ENCODE results near the gene MLXIP. TPM values are rescaled to one million over a fixed set of nuclear protein-coding genes. Genes with fewer than 3 reads are reported as not detected.

Gene MLXIP
- total RNA-seq, 1 donor from 2014 or later: 1.9 TPM

- Histone ChIP-seq H2AFZ (replicated peaks) (no peak overlapping the region), H3K27ac (no peak overlapping the region), H3K79me2 (ENCODE audit: low read depth) (no peaks in the 10 kb centered on the region), H3K4me3 (no peak overlapping the region), H3K27me3 (no peaks in the 10 kb centered on the region), H3K36me3 (no peaks in the 10 kb centered on the region), H3K9ac (no peak overlapping the region), H3K4me1 (peaks cover 6% of the 10 kb centered on the region), H3K9me3 (ENCODE audit: low read depth) (no peaks in the 10 kb centered on the region), H3K4me2 (no peak overlapping the region), H4K20me1 (ENCODE audit: low read depth) (no peaks in the 10 kb centered on the region), H3F3A (ENCODE audit: low read depth) (no peaks in the 10 kb centered on the region)
- H3K9me3 Mint-ChIP-seq: no peaks in the 10 kb centered on the region
- no peak overlapping the region for H3K27ac Mint-ChIP-seq
- no peak for DNase-seq (ENCODE audit: low spot score)
- no peaks in the 10 kb centered on the region for H3K4me1 Mint-ChIP-seq
- H3K27me3 Mint-ChIP-seq (ENCODE audit: insufficient read depth, low read depth): no peaks in the 10 kb centered on the region
- H3K4me3 Mint-ChIP-seq: no peak overlapping the region
- H3K36me3 Mint-ChIP-seq: no peaks in the 10 kb centered on the region
- no peak for TF ChIP-seq EZH2phosphoT487 (IDR thresholded peaks at IDR 0.05)
- no peak for TF ChIP-seq CTCF (IDR thresholded peaks at IDR 0.05)
- TF ChIP-seq EZH2 (IDR thresholded peaks at IDR 0.05): no peak
These were observed 71.6 kb downstream of the MLXIP start for GRCh38 chr12:122150127-122150681.

- Histone ChIP-seq H3K4me3 (no peak overlapping the region), H4K20me1 (ENCODE audit: low read depth) (no peaks in the 10 kb centered on the region), H3F3A (ENCODE audit: low read depth) (no peaks in the 10 kb centered on the region), H2AFZ (replicated peaks) (no peak overlapping the region), H3K4me1 (peaks cover 6% of the 10 kb centered on the region), H3K79me2 (ENCODE audit: low read depth) (no peaks in the 10 kb centered on the region), H3K9me3 (ENCODE audit: low read depth) (no peaks in the 10 kb centered on the region), H3K27ac (no peak overlapping the region), H3K4me2 (no peak overlapping the region), H3K27me3 (no peaks in the 10 kb centered on the region), H3K36me3 (no peaks in the 10 kb centered on the region), H3K9ac (no peak overlapping the region)
- Mint-ChIP-seq H3K4me1 (no peaks in the 10 kb centered on the region), H3K27ac (no peak overlapping the region), H3K36me3 (no peaks in the 10 kb centered on the region), H3K4me3 (no peak overlapping the region), H3K27me3 (ENCODE audit: insufficient read depth, low read depth) (peaks cover 2% of the 10 kb centered on the region), H3K9me3 (no peaks in the 10 kb centered on the region)
- TF ChIP-seq EZH2 (IDR thresholded peaks at IDR 0.05) (no peak), EZH2phosphoT487 (IDR thresholded peaks at IDR 0.05) (no peak), CTCF (IDR thresholded peaks at IDR 0.05) (no peak)
- no peak for DNase-seq (ENCODE audit: low spot score)
These were observed 74.2 kb downstream of the MLXIP start for GRCh38 chr12:122152754-122153153.

- H3K27ac Mint-ChIP-seq: no peak overlapping the region
- H3K9me3 Mint-ChIP-seq: no peaks in the 10 kb centered on the region
- no peak overlapping the region for H3K27ac ChIP-seq
- H2AFZ ChIP-seq (replicated peaks): no peak overlapping the region
- H4K20me1 ChIP-seq (ENCODE audit: low read depth): no peaks in the 10 kb centered on the region
- no peak overlapping the region for H3K4me2 ChIP-seq
- TF ChIP-seq EZH2phosphoT487 (IDR thresholded peaks at IDR 0.05) (no peak), EZH2 (IDR thresholded peaks at IDR 0.05) (no peak), CTCF (IDR thresholded peaks at IDR 0.05) (no peak)
- peaks cover 2% of the 10 kb centered on the region for H3K27me3 Mint-ChIP-seq (ENCODE audit: insufficient read depth, low read depth)
- no peak overlapping the region for H3K4me3 Mint-ChIP-seq
- no peaks in the 10 kb centered on the region for H3K36me3 ChIP-seq
- H3K4me3 ChIP-seq: no peak overlapping the region
- no peaks in the 10 kb centered on the region for H3K36me3 Mint-ChIP-seq
- H3K4me1 ChIP-seq: peaks cover 6% of the 10 kb centered on the region
- H3K9me3 ChIP-seq (ENCODE audit: low read depth): no peaks in the 10 kb centered on the region
- no peak overlapping the region for H3K9ac ChIP-seq
- H3K4me1 Mint-ChIP-seq: no peaks in the 10 kb centered on the region
- H3K27me3 ChIP-seq: no peaks in the 10 kb centered on the region
- no peak for DNase-seq (ENCODE audit: low spot score)
- no peaks in the 10 kb centered on the region for H3K79me2 ChIP-seq (ENCODE audit: low read depth)
- no peaks in the 10 kb centered on the region for H3F3A ChIP-seq (ENCODE audit: low read depth)
These were observed 77.1 kb downstream of the MLXIP start for GRCh38 chr12:122155705-122156104.
